Muscle of back (tissue), 11 donors: Measurements from ENCODE around the gene RARRES1. TPM values are rescaled to one million over a fixed set of nuclear protein-coding genes. Genes with fewer than 3 reads are reported as not detected.
A peak's percentile ranks its signal among the peaks of the same experiment; 100 is the strongest.

Experiments
- DNase-seq, 3 donors: peaks; one replicate each; pipeline versions ENCODE4 v3.0.0 to v3.0.0-alpha.2; 2013
- polyA plus RNA-seq, 10 donors: library from polyadenylated mRNA; unstranded; fragments of 120-200 nt; gene quantifications; one replicate each; pipeline ENCODE4 v1.2.1, GENCODE V29; 2013; ENCODE audit not compliant: insufficient read length in 10 of 10

The RARRES1 gene
- polyA plus RNA-seq, 10 donors: 2.3 to 6.2 (median 3.4) TPM

GRCh38 chr3:158766364-158766763, 34.1 kb upstream of the RARRES1 start:
- DNase-seq: no peak

- DNase-seq: no peak
These were observed 33.4 kb upstream of the RARRES1 start for GRCh38 chr3:158765518-158766205.

GRCh38 chr3:158763421-158763820, 31.2 kb upstream of the RARRES1 start:
- DNase-seq: no peak

- DNase-seq: peak in 2 of 3 donors; percentile 30 to 69
These were observed 30.4 kb upstream of the RARRES1 start for GRCh38 chr3:158762701-158763100.

GRCh38 chr3:158761350-158761749, 29.1 kb upstream of the RARRES1 start:
- no peak for DNase-seq

GRCh38 chr3:158755421-158755820, 23.2 kb upstream of the RARRES1 start:
- no peak for DNase-seq

- DNase-seq: no peak
These were observed 21.6 kb upstream of the RARRES1 start for GRCh38 chr3:158753854-158754253.

GRCh38 chr3:158751316-158751715, 19.1 kb upstream of the RARRES1 start:
- no peak for DNase-seq

- no peak for DNase-seq
These were observed 17.8 kb upstream of the RARRES1 start for GRCh38 chr3:158750016-158750415.

- DNase-seq: no peak
These were observed 17.3 kb upstream of the RARRES1 start for GRCh38 chr3:158749526-158749925.

GRCh38 chr3:158748237-158748828, 16.1 kb upstream of the RARRES1 start:
- no peak for DNase-seq

- no peak for DNase-seq
These were observed 15.2 kb upstream of the RARRES1 start for GRCh38 chr3:158747417-158747816.

- no peak for DNase-seq
These were observed 13.3 kb upstream of the RARRES1 start for GRCh38 chr3:158745551-158745950.

- no peak for DNase-seq
These were observed 12.5 kb upstream of the RARRES1 start for GRCh38 chr3:158744567-158745288.

GRCh38 chr3:158743664-158744566, 11.7 kb upstream of the RARRES1 start:
- DNase-seq: no peak

GRCh38 chr3:158742871-158743663, 10.8 kb upstream of the RARRES1 start:
- DNase-seq: peak in 1 of 3 donors; percentile 51

GRCh38 chr3:158739661-158740060, 7.4 kb upstream of the RARRES1 start:
- DNase-seq: no peak

- no peak for DNase-seq
These were observed 6.8 kb upstream of the RARRES1 start for GRCh38 chr3:158739078-158739477.

- no peak for DNase-seq
These were observed 6.4 kb upstream of the RARRES1 start for GRCh38 chr3:158738653-158739052.

GRCh38 chr3:158737976-158738615, 5.8 kb upstream of the RARRES1 start:
- no peak for DNase-seq

- DNase-seq: no peak
These were observed 5.2 kb upstream of the RARRES1 start for GRCh38 chr3:158737410-158737809.
